ENCODE data around the gene ZFAND5. TPM values are rescaled to one million over a fixed set of nuclear protein-coding genes. Genes with fewer than 3 reads are reported as not detected.
A peak's percentile ranks its signal among the peaks of the same experiment; 100 is the strongest.

ZFAND5 gene
- total RNA-seq, 4 donors from 2014 or later, result 165 to 229 (median 211) TPM

- intact Hi-C loops (cut with DNase I), result no loop called here
- DNase-seq, result no peak
- peaks cover 12 to 18% of the 10 kb centered on the region in 2 donors for H3K4me1 ChIP-seq
- H3K36me3 ChIP-seq, result no peaks in the 10 kb centered on the region
- H3K27ac ChIP-seq, result no peak overlapping the region
- no peak overlapping the region for H3K4me3 ChIP-seq (replicated peaks in 1 of 3)
- no peak for TF ChIP-seq POLR2A (IDR thresholded peaks at IDR 0.05)
- TF ChIP-seq, protein P1, sequence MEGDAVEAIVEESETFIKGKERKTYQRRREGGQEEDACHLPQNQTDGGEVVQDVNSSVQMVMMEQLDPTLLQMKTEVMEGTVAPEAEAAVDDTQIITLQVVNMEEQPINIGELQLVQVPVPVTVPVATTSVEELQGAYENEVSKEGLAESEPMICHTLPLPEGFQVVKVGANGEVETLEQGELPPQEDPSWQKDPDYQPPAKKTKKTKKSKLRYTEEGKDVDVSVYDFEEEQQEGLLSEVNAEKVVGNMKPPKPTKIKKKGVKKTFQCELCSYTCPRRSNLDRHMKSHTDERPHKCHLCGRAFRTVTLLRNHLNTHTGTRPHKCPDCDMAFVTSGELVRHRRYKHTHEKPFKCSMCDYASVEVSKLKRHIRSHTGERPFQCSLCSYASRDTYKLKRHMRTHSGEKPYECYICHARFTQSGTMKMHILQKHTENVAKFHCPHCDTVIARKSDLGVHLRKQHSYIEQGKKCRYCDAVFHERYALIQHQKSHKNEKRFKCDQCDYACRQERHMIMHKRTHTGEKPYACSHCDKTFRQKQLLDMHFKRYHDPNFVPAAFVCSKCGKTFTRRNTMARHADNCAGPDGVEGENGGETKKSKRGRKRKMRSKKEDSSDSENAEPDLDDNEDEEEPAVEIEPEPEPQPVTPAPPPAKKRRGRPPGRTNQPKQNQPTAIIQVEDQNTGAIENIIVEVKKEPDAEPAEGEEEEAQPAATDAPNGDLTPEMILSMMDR (IDR thresholded peaks at IDR 0.05), result no peak
- H3K9me3 ChIP-seq, result no peaks in the 10 kb centered on the region
- H3K27me3 ChIP-seq, result no peaks in the 10 kb centered on the region
- WGBS, 2 donors, result 92 to 96% methylated on average over 10 of the region's 10 CpGs
These were observed 37.4 kb downstream of the ZFAND5 start for GRCh38 chr9:72327631-72328030.

- intact Hi-C loops (cut with DNase I), result no loop called here
These were observed 38.4 kb downstream of the ZFAND5 start for GRCh38 chr9:72326641-72327040.

DNA sequence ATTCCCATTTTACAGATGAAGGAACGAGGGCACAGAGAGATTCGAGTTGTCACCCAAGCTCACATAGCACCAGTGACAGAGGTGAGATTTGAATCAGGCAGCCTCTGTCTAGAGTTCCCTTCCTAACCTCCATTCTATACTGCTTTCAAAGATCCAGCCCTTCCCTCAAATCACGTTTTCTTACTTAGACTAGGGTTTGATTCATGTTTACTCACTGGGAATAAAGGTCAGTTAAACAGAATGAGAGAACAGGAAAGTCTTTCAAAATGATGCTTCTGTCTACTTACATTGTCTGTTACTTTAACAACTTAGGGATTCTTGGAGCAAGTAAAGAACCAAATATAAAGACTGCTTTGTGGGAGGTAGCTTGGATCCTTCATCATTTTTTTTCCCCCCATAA is 40.0 kb downstream of the ZFAND5 start:
- no peaks in the 10 kb centered on the region for H3K36me3 ChIP-seq
- no peak overlapping the region for H3K4me3 ChIP-seq (replicated peaks in 1 of 3)
- WGBS, 2 donors, result 91 to 92% methylated on average over 3 of the region's 3 CpGs
- intact Hi-C loops (cut with DNase I), result no loop called here
- H3K4me1 ChIP-seq, result peaks cover 12 to 20% of the 10 kb centered on the region in 2 donors
- H3K27ac ChIP-seq, result no peak overlapping the region
- no peaks in the 10 kb centered on the region for H3K27me3 ChIP-seq
- H3K9me3 ChIP-seq, result no peaks in the 10 kb centered on the region
- TF ChIP-seq, protein P1 (IDR thresholded peaks at IDR 0.05), result no peak
- TF ChIP-seq POLR2A (IDR thresholded peaks at IDR 0.05), result no peak
- DNase-seq, result no peak

More at GRCh38 chr9:72326641-72327040, 38.4 kb downstream of the ZFAND5 start:
- Histone ChIP-seq H3K9me3 (no peaks in the 10 kb centered on the region), H3K27ac (no peak overlapping the region), H3K27me3 (no peaks in the 10 kb centered on the region), H3K4me1 (peaks cover 19% of the 10 kb centered on the region in 2 donors), H3K36me3 (no peaks in the 10 kb centered on the region), H3K4me3 (replicated peaks in 1 of 3) (no peak overlapping the region)
- TF ChIP-seq, protein P1 (IDR thresholded peaks at IDR 0.05), result no peak
- no peak for TF ChIP-seq POLR2A (IDR thresholded peaks at IDR 0.05)
- DNase-seq, result no peak
- WGBS, 2 donors, result 85 to 95% methylated on average over 2 of the region's 2 CpGs

DNA sequence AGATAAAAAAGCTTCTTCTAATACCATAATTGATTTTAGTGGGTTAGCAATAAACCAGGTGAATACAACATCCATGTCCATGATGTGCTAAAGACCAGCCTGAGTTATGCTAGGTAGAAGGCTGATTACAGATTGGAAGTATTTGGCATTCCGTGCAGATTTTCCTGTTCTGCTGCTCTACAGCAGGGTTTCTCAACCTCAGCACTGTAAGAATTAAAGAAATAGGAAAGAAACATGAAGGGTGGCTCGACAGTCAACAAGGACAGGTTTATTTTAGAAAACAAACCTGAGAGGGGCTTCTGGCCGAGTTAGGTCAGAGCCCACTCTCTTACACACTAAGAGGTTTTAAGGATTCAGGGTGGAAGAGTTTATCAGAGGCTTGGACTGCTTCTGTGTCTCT is 42.3 kb downstream of the ZFAND5 start:
- intact Hi-C loops (cut with DNase I), result no loop called here
- H3K36me3 ChIP-seq, result no peaks in the 10 kb centered on the region
- no peaks in the 10 kb centered on the region for H3K27me3 ChIP-seq
- no peak overlapping the region for H3K4me3 ChIP-seq (replicated peaks in 1 of 3)
- peak in 1 of 2 donors; percentile 12 for DNase-seq
- peak overlapping the region; percentile 60 to 85 (median 80) for H3K27ac ChIP-seq
- 42 to 44% methylated on average over 3 of the region's 3 CpGs for WGBS, 2 donors
- TF ChIP-seq, protein P1 (IDR thresholded peaks at IDR 0.05), result no peak
- no peak for TF ChIP-seq POLR2A (IDR thresholded peaks at IDR 0.05)
- H3K9me3 ChIP-seq, result no peaks in the 10 kb centered on the region
- H3K4me1 ChIP-seq, result peaks cover 11 to 20% of the 10 kb centered on the region in 2 donors

DNA sequence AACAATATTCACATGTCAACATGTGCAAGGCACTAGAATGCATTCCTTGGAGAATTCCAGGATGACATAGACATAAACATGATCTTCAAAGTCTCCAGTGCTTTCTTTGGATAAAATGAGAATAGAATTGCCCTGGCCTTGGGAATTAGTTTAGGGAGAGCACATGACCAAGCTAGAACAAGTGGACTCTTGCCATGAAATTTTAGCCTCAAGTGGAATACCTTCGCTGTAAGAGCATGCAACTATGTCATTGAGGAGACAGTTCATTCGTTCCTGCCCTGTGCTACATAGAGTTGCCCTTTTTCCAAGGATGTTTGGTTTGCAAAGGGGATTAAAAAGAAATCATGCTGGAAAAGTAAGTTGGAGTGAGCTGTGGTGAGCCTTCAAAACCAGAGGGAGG is 42.7 kb downstream of the ZFAND5 start:
- peak overlapping the region; percentile 60 to 85 (median 80) for H3K27ac ChIP-seq
- no peaks in the 10 kb centered on the region for H3K36me3 ChIP-seq
- DNase-seq, result peak in 1 of 2 donors; percentile 13
- H3K9me3 ChIP-seq, result no peaks in the 10 kb centered on the region
- intact Hi-C loops (cut with DNase I), result no loop called here
- no peak overlapping the region for H3K4me3 ChIP-seq (replicated peaks in 1 of 3)
- WGBS, 2 donors, result 28 to 40% methylated on average over 2 of the region's 2 CpGs
- H3K4me1 ChIP-seq, result peaks cover 11 to 20% of the 10 kb centered on the region in 2 donors
- H3K27me3 ChIP-seq, result no peaks in the 10 kb centered on the region
- peak in 1 of 2 donors; percentile 10 for TF ChIP-seq POLR2A (IDR thresholded peaks at IDR 0.05)
- TF ChIP-seq, protein P1 (IDR thresholded peaks at IDR 0.05), result no peak

All from thyroid gland (tissue), 4 donors.